Activated naive CD8-positive, alpha-beta T cell treated with anti-CD3 and anti-CD28 coated beads, Interleukin-2, amount 50 U/mL, for 16 hours (primary cell): ENCODE measurements around the gene MYL7.

Experiments
- DNase-seq: peaks from one replicate; pipeline ENCODE4 v3.0.0-alpha.2; 2020; ENCODE audit warnings: low read depth, low spot score

Gene MYL7

DNA sequence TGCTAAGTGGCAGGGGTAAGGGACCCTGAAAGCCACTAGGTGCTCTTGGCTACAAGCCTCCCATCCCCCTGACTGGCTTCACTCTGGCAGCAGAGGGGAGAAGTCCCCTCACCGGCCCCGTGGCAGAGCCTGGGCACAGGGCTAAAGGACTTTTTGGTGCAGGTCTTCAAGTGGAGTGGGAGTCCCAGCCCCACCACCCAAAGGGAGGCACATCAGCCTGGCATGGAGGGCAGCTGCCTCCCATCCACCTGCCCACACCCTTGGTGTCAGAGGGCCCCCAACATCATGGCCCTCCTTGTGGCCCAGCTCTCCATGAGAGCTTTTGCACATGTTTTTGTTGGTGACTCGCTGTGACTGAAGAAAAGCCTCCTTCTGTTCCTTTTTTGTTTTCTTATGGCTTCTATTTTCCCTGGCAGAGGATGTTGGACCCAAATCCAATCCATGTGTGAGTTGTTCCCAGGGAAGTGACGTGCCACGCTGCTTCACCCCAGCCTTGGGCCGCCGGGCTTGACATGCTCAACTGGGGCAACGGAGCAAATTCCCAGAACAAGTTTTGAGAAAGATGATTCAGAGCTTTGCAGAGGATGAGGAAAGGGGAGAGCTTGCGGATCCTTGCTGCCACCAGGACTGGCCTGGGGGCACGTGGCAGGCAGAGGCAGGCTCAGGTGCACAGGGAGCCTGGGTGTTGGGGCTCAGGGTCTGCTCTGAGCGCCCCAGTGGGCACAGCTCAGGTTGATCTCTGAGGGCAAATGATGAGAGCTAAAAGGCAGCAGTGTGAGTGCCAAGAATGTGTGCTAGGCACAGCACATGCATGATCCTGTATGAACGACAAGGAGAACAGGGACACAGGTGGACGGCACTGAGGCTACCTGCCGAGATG, 38.9 kb downstream of the MYL7 start:
- DNase-seq: no peak

GRCh38 chr7:44101303-44101965, 39.7 kb downstream of the MYL7 start:
- DNase-seq: no peak

GRCh38 chr7:44100458-44101302, 40.5 kb downstream of the MYL7 start:
- no peak for DNase-seq

DNA sequence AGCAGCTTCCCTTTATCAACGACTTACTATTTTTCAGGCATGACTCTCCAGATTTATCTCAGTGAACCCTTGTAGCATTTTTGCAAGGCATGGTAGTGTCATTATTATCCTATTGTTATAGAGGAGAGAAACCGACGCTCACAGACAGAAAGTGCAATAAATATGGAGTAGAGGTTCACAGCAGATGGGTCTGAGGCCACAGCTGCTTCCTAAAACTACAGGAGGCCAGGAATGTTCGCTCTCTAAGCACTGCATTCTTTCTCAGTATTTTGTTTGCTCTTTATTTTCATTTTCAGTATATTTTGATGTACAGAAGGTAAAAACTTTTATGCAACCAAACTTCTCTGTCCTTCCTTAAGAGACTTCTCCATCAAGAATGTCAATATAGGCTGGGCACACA, 41.5 kb downstream of the MYL7 start:
- DNase-seq: no peak

DNA sequence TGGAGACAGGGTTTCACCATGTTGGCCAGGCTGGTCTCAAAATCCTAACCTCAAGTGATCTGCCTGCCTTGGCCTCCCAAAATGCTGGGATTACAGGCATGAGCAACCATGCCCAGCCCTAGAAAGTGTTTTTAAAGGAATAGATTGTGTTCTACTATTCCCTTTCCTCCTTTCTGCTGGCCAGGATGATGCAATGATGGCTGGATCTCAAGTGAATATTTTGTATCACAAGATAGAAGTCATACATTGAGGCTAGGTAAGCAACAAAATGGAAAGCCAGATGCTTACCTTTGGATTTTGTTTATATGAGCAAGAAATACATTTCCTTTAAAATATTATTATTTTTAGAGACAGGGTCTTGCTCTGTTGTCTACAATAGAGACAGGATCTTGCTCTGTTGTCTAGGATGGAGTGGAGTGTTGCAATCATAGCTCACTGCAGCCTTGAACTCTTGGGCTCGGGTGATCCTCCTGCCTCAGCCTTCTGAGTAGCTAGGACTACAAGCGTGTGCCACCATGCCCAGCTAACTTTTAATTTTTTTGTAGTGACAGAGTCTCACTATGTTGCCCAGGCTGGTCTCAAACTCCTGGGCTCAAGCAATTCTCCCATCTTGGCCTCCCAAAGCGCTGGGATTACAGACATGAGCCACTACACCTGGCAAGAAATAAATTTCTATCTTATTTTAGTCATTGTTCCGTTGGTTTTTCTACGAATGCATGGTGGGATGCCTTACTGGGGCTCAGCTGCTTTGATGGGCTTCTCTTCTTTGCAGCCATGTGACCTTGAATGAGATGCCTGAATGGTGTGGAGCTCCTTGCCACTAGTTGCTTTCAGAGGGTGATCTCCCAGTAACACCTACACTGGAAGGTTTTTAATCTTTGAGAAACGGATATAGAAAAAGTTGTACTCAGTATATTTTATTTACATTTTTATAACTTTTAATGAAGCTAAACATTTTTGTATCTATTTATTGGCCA, 42.8 kb downstream of the MYL7 start:
- no peak for DNase-seq

- DNase-seq: no peak
These were observed 43.8 kb downstream of the MYL7 start for GRCh38 chr7:44097064-44097932.

DNA sequence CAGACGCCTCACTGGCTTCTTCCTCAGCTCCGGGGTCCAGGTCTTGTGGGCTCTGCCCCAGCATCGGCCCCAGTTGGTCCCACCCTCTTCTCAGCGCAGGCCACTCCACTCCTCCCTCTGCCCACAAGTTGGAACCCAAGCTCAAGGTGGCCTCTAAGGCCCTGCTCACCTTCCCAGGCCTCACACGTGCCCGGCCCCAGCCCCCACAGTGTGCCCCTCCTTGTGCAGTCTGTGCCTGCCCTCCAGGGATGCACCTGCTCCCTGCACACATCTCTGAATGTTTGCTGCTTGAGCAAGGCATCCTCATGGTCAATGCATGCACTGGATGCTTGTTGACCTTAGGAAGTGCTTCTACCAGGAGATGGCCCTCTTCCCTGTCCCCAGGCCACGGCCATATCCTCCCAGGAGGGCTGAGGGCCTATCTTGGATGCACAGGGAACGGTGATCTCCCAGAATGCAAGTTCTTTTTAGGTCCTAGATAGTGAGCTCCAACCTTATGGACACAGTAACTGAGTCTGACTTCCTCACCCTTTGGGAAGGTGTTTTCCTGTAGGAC, 44.7 kb downstream of the MYL7 start:
- DNase-seq: no peak

DNA sequence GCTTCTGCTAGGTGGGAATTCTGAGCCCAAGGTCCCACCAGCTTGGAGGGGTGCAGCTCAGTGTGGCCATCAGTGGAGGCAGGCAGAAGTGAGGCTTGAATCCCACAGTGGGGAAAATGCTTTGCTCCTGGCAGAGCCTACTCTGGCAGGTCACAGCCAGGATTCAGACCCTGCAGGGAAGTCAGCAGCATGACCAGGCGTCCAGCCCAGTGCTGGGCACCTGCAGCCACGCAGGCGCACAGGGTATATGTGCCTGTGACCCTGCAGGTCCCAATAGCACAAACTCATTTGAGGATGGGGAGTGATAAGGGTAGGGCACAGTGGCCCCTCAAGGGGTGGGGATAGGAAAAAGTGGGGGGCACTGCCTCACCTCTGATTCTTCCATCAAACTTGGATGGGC, 45.4 kb downstream of the MYL7 start:
- DNase-seq: no peak

GRCh38 chr7:44094883-44095592, 46.1 kb downstream of the MYL7 start:
- DNase-seq: no peak

GRCh38 chr7:44094365-44094764, 46.8 kb downstream of the MYL7 start:
- DNase-seq: no peak

GRCh38 chr7:44093102-44093641, 48.0 kb downstream of the MYL7 start:
- DNase-seq: no peak
